Vagina (tissue), 2 donors: Measurements from ENCODE around the gene ZFX.

Source experiments
- POLR2A ChIP-seq, 2 donors: fragments of 450-650 bp; IDR thresholded peaks; one replicate each; pipeline ENCODE4 v1.6.1; 2017; ENCODE audit warnings: antibody characterized with exemption in 2 of 2, mild to moderate bottlenecking in 2 of 2, moderate library complexity in 2 of 2
- POLR2AphosphoS5 ChIP-seq, 2 donors: sonication (generic); formaldehyde crosslinking; IDR thresholded peaks; one replicate each; pipeline ENCODE4 v1.9.0; 2017; ENCODE audit warnings: antibody characterized with exemption in 2 of 2, mild to moderate bottlenecking in 2 of 2, low read depth in 1 of 2; ENCODE audit not compliant: insufficient read depth in 1 of 2

DNA sequence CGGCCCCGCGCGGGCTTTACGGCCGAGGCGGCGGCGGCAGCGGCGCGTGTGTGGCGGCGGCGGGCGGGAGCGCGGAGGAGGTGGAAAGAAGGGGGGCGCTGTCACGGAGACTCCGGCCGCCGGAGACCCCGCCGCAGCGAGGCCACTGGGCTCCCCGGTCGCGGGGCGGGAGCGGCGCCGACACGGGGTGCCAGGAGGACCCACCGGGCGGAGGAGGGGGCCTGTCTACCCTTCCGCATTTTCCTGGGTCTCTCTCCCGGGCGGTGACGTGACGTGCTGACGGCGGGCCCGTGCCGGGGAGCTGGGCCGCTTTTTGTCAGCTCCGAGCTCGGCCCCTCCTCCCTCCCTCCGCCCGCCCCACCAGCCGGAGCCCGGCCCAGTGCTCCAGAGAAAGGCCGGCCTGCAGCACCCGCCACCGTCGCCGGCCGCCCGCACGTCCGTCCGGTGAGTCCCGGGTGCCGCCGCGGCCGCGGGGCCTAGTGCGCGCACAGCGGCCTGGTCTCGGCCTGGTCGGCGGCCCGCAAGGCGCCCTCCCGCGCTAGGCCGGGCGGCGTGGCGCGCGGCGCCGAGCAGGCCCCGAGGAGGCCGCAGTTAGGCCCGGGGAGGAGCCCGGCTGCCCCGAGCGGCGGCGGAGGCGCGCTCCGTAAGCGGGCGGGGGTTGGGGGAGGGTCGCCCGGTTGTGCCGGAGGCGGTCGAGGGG is at the start of gene ZFX:
- peak in 1 of 2 donors; percentile 54 for TF ChIP-seq POLR2AphosphoS5 (IDR thresholded peaks at IDR 0.05; ENCODE audit: insufficient read depth in 1 of 2, low read depth in 1 of 2)
- TF ChIP-seq POLR2A (IDR thresholded peaks at IDR 0.05), result no peak
